ENCODE measurements around the gene SLC35G2. TPM values are rescaled to one million over a fixed set of nuclear protein-coding genes. Genes with fewer than 3 reads are reported as not detected.
"Not testable (repeated sequence)": the region's sequence is repeated elsewhere in the genome, so short reads cannot be mapped to it uniquely, and the experiment has no call there.

Gene SLC35G2
- total RNA-seq, 1 donor from 2014 or later, result 0.76 TPM

DNA sequence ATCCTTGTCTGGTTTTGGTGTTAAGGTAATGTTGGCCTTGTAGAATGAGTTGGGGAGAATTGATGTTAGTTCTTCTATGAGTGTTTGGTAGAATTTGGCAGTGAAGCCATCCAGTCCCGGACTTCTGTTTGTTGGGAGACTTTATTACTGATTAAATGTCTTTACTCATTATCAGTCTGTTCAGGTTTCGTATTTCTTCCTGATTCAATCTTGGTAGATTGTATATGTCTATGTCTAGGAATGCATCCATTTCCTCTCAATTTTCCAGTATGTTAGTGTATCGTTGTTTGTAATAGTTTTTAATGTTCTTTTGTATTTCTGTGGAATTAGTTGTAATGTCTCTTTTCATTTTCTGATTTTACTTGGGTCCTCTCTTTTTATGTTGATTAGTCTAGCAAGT is 82.5 kb downstream of the SLC35G2 start:
- H3K4me3 Mint-ChIP-seq, result no peak overlapping the region

DNA sequence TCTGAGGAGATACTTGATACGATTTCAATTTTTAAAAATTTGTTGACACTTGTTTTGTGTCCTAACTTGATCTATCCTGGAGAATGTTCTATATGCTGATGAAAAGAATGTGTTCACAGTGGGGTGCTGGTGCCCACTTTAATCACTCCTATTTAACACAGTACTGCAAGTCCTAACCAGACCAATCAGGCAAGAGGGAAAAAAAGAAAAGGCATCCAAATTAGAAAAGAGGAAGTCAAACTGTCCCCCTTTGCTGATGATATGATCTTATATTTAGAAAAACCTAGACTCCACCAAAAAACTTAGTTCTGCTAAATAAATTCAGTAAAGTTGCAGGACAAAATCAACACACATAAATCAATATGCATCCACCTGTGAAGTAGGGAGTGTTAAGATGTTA is 83.6 kb downstream of the SLC35G2 start:
- peaks cover 53% of the 10 kb centered on the region for H3K36me3 Mint-ChIP-seq
- peaks cover 11% of the 10 kb centered on the region for H3K4me1 Mint-ChIP-seq
- not testable (repeated sequence) for H3K27ac Mint-ChIP-seq; DNase-seq (ENCODE audit: low spot score in 2 of 2, unreplicated experiment in 2 of 2); H3K27me3 Mint-ChIP-seq (ENCODE audit: low read depth); H3K4me3 Mint-ChIP-seq
- H3K9me3 Mint-ChIP-seq, result peaks cover 40% of the 10 kb centered on the region

More for the DNA sequence above, 82.5 kb downstream of the SLC35G2 start:
- H3K27me3 Mint-ChIP-seq (ENCODE audit: low read depth), result no peaks in the 10 kb centered on the region
- no peak for DNase-seq (ENCODE audit: low spot score in 2 of 2, unreplicated experiment in 2 of 2)
- no peak overlapping the region for H3K27ac Mint-ChIP-seq
- peaks cover 53% of the 10 kb centered on the region for H3K36me3 Mint-ChIP-seq
- H3K9me3 Mint-ChIP-seq, result peaks cover 40% of the 10 kb centered on the region
- TF ChIP-seq, protein P1, sequence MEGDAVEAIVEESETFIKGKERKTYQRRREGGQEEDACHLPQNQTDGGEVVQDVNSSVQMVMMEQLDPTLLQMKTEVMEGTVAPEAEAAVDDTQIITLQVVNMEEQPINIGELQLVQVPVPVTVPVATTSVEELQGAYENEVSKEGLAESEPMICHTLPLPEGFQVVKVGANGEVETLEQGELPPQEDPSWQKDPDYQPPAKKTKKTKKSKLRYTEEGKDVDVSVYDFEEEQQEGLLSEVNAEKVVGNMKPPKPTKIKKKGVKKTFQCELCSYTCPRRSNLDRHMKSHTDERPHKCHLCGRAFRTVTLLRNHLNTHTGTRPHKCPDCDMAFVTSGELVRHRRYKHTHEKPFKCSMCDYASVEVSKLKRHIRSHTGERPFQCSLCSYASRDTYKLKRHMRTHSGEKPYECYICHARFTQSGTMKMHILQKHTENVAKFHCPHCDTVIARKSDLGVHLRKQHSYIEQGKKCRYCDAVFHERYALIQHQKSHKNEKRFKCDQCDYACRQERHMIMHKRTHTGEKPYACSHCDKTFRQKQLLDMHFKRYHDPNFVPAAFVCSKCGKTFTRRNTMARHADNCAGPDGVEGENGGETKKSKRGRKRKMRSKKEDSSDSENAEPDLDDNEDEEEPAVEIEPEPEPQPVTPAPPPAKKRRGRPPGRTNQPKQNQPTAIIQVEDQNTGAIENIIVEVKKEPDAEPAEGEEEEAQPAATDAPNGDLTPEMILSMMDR (IDR thresholded peaks at IDR 0.05; ENCODE audit: unreplicated experiment), result no peak
- H3K4me1 Mint-ChIP-seq, result peaks cover 11% of the 10 kb centered on the region

DNA sequence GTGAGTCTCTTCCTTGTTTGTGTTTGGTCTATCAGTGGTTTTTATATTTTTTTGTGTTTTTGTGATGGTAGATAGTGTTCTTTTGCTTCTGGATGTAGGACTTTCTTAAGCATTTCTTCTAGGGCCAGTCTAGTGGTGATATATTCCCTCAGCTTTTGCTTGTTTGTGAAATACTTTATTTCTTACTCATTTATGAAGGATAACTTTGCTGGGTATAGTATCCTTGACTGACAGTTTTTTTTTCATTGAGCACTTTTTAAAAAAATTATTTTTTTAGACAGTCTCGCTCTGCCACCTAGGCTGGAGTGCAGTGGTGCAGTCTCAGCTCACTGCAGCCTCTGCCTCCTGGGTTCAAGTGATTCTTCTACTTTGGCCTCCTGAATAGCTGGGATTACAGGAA is 85.0 kb downstream of the SLC35G2 start:
- TF ChIP-seq, protein P1 (IDR thresholded peaks at IDR 0.05; ENCODE audit: unreplicated experiment), result no peak
- Mint-ChIP-seq H3K4me3 (no peak overlapping the region), H3K27me3 (ENCODE audit: low read depth) (no peaks in the 10 kb centered on the region), H3K9me3 (peaks cover 44% of the 10 kb centered on the region), H3K36me3 (peaks cover 50% of the 10 kb centered on the region), H3K27ac (no peak overlapping the region), H3K4me1 (peaks cover 6% of the 10 kb centered on the region)
- DNase-seq (ENCODE audit: low spot score in 2 of 2, unreplicated experiment in 2 of 2), result no peak

DNA sequence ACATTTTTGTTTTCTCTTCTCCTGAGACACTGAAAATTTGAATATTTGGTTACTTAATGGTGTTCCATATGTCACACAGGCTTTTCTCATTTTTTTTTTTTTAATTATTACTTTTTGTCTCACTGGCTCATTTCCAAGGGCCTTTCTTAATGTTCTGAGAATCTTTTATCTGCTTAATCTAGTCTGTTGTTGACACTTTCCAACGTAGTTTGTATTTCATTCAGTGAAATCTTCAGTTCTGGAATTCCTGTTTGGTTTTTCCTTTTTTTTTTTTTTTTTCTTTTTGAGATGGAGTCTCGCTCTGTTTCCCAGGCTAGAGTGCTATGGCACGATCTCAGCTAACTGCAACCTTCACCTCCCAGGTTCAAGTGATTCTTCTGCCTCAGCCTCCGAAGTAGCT is 85.8 kb downstream of the SLC35G2 start:
- Mint-ChIP-seq H3K36me3 (peaks cover 46% of the 10 kb centered on the region), H3K4me3 (no peak overlapping the region), H3K9me3 (peaks cover 44% of the 10 kb centered on the region), H3K27ac (no peak overlapping the region), H3K4me1 (no peaks in the 10 kb centered on the region), H3K27me3 (ENCODE audit: low read depth) (no peaks in the 10 kb centered on the region)
- DNase-seq (ENCODE audit: low spot score in 2 of 2, unreplicated experiment in 2 of 2), result no peak
- TF ChIP-seq, protein P1 (IDR thresholded peaks at IDR 0.05; ENCODE audit: unreplicated experiment), result no peak

Other genes starting within 250 kb of the SLC35G2 start
- gene STAG1, start 66.7 kb upstream of the SLC35G2 start, total RNA-seq, result 49.0 to 52.6 TPM (median 51.8 TPM) in 3 replicates
- 27.9 to 33.4 TPM (median 31.0 TPM) in 3 replicates for gene NCK1, start 43.1 kb downstream of the SLC35G2 start, total RNA-seq
- 0.86 to 1.8 TPM (median 1.6 TPM) in 3 replicates for gene IL20RB, start 138.9 kb downstream of the SLC35G2 start, total RNA-seq

Data from mesothelial cell of epicardium (in vitro differentiated cells).